Esophagus muscularis mucosa (tissue), 4 donors: ENCODE data around the gene SPOP. TPM values are rescaled to one million over a fixed set of nuclear protein-coding genes. Genes with fewer than 3 reads are reported as not detected.
A peak's percentile ranks its signal among the peaks of the same experiment; 100 is the strongest.

ENCODE experiments used
- DNase-seq: peaks from one replicate; pipeline ENCODE4 v3.0.0-alpha.2; 2017; ENCODE audit errors: extremely low spot score
- H3K27ac ChIP-seq, 4 donors: fragments of 200-600 bp; sonication (generic); replicated peaks in 1 of 4; 1 replicate in 3 of 4; 2 replicates in 1 of 4; pipeline ENCODE4 v1.5.1; 2016 to 2019; ENCODE audit warnings: mild to moderate bottlenecking in 1 of 4
- H3K27me3 ChIP-seq, 4 donors: fragments of 200-600 bp; sonication (generic); one replicate each; pipeline versions ENCODE4 v1.5.1 to v1.6.0; 2016 to 2019
- H3K36me3 ChIP-seq, 4 donors: fragments of 200-600 bp; sonication (generic); one replicate each; pipeline ENCODE4 v1.5.1; 2016 to 2019
- H3K4me1 ChIP-seq, 4 donors: fragments of 200-600 bp; sonication (generic); one replicate each; pipeline ENCODE4 v1.5.1; 2016 to 2019
- H3K4me3 ChIP-seq, 4 donors: fragments of 200-600 bp; sonication (generic); 1 replicate in 2 of 4; 2 replicates in 2 of 4; pipeline ENCODE4 v1.5.1; 2016 to 2019; ENCODE audit warnings: mild to moderate bottlenecking in 4 of 4, moderate library complexity in 1 of 4
- H3K9me3 ChIP-seq, 4 donors: fragments of 200-600 bp; sonication (generic); 1 replicate in 3 of 4; 2 replicates in 1 of 4; pipeline ENCODE4 v1.5.1; 2016 to 2019
- CTCF ChIP-seq, 3 experiments: fragments of 200-600 bp in 2 of 3; fragments of 450-650 bp in 1 of 3; sonication (generic) in 2 of 3; IDR thresholded peaks; one replicate each; pipeline ENCODE4 v1.5.1; 2017 to 2019; ENCODE audit warnings: antibody characterized with exemption in 3 of 3, mild to moderate bottlenecking in 2 of 3, moderate library complexity in 1 of 3
- EP300 ChIP-seq: sonication (generic); formaldehyde crosslinking; IDR thresholded peaks from one replicate; pipeline ENCODE4 v1.6.1; 2017; ENCODE audit warnings: antibody characterized with exemption
- POLR2A ChIP-seq: fragments of 450-650 bp; IDR thresholded peaks from one replicate; pipeline ENCODE4 v1.6.1; 2017; ENCODE audit warnings: antibody characterized with exemption, moderate library complexity, mild to moderate bottlenecking, low read depth
- POLR2AphosphoS5 ChIP-seq, 2 donors: sonication (generic); formaldehyde crosslinking; IDR thresholded peaks; one replicate each; pipeline ENCODE4 v1.6.1; 2017; ENCODE audit warnings: antibody characterized with exemption in 2 of 2
- WGBS: methylation state at CpG from one replicate; pipeline ENCODE4 v1.1.5; 2018; 5-methylcytosine and 5-hydroxymethylcytosine counted together
- intact Hi-C: fragments of 100-400 bp; cut with DNase I; formaldehyde crosslinking; loops from one replicate; pipeline ENCODE4 v1.15.1; 2023
- total RNA-seq, 4 donors: library from RNA; depleted of rRNA; stranded (reverse); fragments of >200 nt; gene quantifications; one replicate each; pipeline versions ENCODE4 v1.1.0 to v1.2.1, GENCODE V29; 2016

The SPOP gene
- total RNA-seq, 4 donors from 2014 or later: 156 to 304 (median 185) TPM

GRCh38 chr17:49603720-49604119 lies 74.2 kb downstream of the SPOP start:
- Histone ChIP-seq H3K36me3 (peaks cover 45 to 99% (median 93%) of the 10 kb centered on the region in 4 donors), H3K4me3 (no peak overlapping the region), H3K4me1 (peaks cover 11 to 46% (median 33%) of the 10 kb centered on the region in 4 donors), H3K27me3 (no peaks in the 10 kb centered on the region), H3K27ac (peak overlapping the region; percentile 3 to 67 (median 50)), H3K9me3 (no peaks in the 10 kb centered on the region)
- intact Hi-C loops: no loop called here
- WGBS: 54% methylated on average over 2 of the region's 2 CpGs
- no peak for DNase-seq
- no peak for TF ChIP-seq POLR2A
- no peak for TF ChIP-seq EP300
- TF ChIP-seq CTCF (IDR thresholded peaks at IDR 0.05): peak in 2 of 3 experiments; percentile 11 to 33
- no peak for TF ChIP-seq POLR2AphosphoS5 (IDR thresholded peaks at IDR 0.05)

- no peak for TF ChIP-seq POLR2AphosphoS5 (IDR thresholded peaks at IDR 0.05)
- no peak for TF ChIP-seq POLR2A
- TF ChIP-seq EP300: no peak
- H3K4me3 ChIP-seq: no peak overlapping the region
- H3K36me3 ChIP-seq: peaks cover 43 to 99% (median 93%) of the 10 kb centered on the region in 4 donors
- no peak for DNase-seq
- intact Hi-C loops: no loop called here
- no peaks in the 10 kb centered on the region for H3K9me3 ChIP-seq
- H3K27me3 ChIP-seq: no peaks in the 10 kb centered on the region
- 40% methylated on average over 3 of the region's 3 CpGs for WGBS
- peaks cover 15 to 51% (median 38%) of the 10 kb centered on the region in 4 donors for H3K4me1 ChIP-seq
- peak overlapping the region; percentile 43 to 67 (median 50) for H3K27ac ChIP-seq
These were observed 74.7 kb downstream of the SPOP start for GRCh38 chr17:49603238-49603637.

GRCh38 chr17:49602783-49603182 lies 75.1 kb downstream of the SPOP start:
- no peaks in the 10 kb centered on the region for H3K9me3 ChIP-seq
- intact Hi-C loops: no loop called here
- no peak overlapping the region for H3K4me3 ChIP-seq
- H3K27me3 ChIP-seq: no peaks in the 10 kb centered on the region
- H3K36me3 ChIP-seq: peaks cover 43 to 99% (median 91%) of the 10 kb centered on the region in 4 donors
- H3K27ac ChIP-seq: peak overlapping the region; percentile 43 to 67 (median 50)
- peaks cover 20 to 56% (median 42%) of the 10 kb centered on the region in 4 donors for H3K4me1 ChIP-seq
- TF ChIP-seq EP300 (no peak), CTCF (IDR thresholded peaks at IDR 0.05) (no peak), POLR2A (no peak), POLR2AphosphoS5 (IDR thresholded peaks at IDR 0.05) (no peak)
- DNase-seq: no peak

GRCh38 chr17:49600949-49601348 lies 76.9 kb downstream of the SPOP start:
- DNase-seq: no peak
- no peak overlapping the region for H3K4me3 ChIP-seq
- TF ChIP-seq EP300: no peak
- TF ChIP-seq POLR2AphosphoS5 (IDR thresholded peaks at IDR 0.05): no peak
- no peak for TF ChIP-seq CTCF (IDR thresholded peaks at IDR 0.05)
- peaks cover 41 to 99% (median 90%) of the 10 kb centered on the region in 4 donors for H3K36me3 ChIP-seq
- H3K4me1 ChIP-seq: peaks cover 25 to 67% (median 52%) of the 10 kb centered on the region in 4 donors
- intact Hi-C loops: no loop called here
- no peaks in the 10 kb centered on the region for H3K9me3 ChIP-seq
- no peaks in the 10 kb centered on the region for H3K27me3 ChIP-seq
- H3K27ac ChIP-seq: peak overlapping the region in 3 of 4 donors; percentile 22 to 67 (median 41)

- Histone ChIP-seq H3K4me3 (no peak overlapping the region), H3K4me1 (peaks cover 28 to 64% (median 50%) of the 10 kb centered on the region in 4 donors), H3K9me3 (no peaks in the 10 kb centered on the region), H3K27ac (peak overlapping the region; percentile 25 to 69 (median 44)), H3K27me3 (no peaks in the 10 kb centered on the region), H3K36me3 (peaks cover 38 to 97% (median 85%) of the 10 kb centered on the region in 4 donors)
- intact Hi-C loops: no loop called here
- DNase-seq: no peak
- WGBS: 97% methylated on average over 3 of the region's 3 CpGs
- TF ChIP-seq POLR2A: no peak
- no peak for TF ChIP-seq EP300
- no peak for TF ChIP-seq CTCF (IDR thresholded peaks at IDR 0.05)
- TF ChIP-seq POLR2AphosphoS5 (IDR thresholded peaks at IDR 0.05): no peak
These were observed 79.0 kb downstream of the SPOP start for GRCh38 chr17:49598918-49599317.
